ENCODE results near the gene SYNDIG1L.
A peak's percentile ranks its signal among the peaks of the same experiment; 100 is the strongest.
"Not testable (repeated sequence)": the region's sequence is repeated elsewhere in the genome, so short reads cannot be mapped to it uniquely, and the experiment has no call there.

SYNDIG1L gene

DNA sequence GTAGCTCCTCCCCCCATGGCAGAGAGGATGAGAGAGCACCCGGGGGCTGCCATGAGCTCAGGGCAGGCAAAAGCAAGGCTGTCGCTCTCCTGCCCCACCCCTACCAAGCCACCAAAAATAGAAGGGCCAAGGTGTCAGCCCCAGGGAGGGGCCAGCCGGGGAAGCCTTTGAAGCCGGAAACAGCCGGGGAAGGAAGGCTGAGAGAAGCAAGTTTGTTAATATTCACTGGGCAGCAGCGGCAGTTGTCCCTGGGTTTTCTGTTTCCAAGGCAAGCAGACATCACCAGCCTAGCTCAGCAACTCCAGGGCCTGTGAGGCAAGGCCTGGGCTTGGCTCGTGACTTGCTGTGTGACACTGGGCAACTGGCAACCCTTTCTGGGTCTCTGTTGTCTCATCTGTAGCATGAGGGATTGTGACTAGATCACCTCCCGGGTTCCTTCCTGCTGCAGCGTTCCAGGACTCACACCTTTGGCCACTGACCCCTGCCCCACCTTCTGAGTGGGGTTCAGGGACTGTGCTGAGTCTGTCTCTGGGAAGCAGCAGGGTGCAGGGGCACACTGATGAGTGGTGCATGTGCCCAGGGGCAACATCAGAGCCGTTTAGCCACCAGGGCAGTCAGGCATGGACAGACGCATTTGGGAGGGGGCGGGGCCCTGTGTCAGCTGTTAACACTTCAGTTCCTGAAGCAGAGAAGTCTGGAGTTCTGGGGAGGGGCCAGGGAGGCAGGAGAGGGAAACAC, 24.3 kb downstream of the SYNDIG1L start:
- peak; percentile 28 for DNase-seq

DNA sequence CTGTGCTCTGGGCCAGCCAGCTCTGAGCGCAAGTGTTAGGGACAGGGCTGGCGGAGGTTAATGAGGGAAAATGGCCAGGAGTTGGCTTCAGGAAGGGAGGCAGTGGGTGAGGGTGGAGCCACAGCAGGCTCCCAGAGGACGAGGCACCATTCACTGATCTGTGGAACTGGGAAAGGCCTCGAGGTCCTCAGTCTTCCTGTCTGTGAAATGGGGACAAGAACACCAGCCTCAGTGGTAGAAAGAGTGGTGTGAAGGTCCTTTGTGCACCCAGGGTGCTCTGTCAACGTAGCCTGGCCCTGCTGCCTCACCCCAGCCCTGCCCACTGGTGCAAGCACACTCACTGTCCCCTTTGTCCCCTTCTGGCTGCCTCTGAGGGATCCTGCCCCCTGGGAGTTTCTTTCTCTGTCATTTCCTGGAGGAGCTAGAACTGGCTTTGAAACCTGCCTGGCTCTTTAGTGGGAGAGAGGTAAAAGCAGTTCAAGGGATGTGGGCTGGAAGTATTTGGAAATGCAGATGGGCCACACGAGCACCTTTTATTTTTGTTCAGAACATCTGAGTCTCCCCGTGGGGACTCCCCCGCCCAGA, 25.0 kb downstream of the SYNDIG1L start:
- no peak for DNase-seq

DNA sequence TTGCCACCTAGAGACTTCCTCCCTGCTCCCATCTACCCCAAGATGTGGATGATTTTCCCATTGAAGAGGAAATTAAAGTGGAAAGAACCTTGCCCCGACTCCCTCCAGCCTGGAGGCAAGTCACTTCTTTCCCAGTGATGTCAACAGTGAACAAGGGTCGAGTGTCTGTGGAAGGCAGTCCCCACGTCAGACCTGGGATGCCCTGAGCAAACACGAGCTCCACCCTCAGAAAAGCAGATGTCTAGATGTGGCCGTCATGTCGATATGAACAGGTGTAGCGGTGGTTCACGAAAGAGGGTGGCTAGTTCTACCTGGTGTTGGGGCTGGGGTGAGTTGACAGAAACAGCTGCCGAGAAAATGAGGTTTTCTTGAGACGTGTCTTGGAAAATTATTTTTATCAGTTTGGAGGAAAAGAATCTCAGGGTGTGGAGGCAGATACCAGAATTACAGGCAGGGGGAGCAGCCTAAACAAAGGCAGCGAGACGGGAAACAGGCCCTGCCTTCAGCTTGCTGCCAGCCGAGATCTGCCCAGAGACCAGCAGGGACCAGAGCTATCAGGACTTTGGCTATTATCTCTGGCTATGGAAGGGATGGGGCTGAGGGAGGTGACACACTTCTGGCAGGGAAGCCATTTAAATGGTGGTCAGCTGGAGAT, 25.9 kb downstream of the SYNDIG1L start:
- no peak for DNase-seq

DNA sequence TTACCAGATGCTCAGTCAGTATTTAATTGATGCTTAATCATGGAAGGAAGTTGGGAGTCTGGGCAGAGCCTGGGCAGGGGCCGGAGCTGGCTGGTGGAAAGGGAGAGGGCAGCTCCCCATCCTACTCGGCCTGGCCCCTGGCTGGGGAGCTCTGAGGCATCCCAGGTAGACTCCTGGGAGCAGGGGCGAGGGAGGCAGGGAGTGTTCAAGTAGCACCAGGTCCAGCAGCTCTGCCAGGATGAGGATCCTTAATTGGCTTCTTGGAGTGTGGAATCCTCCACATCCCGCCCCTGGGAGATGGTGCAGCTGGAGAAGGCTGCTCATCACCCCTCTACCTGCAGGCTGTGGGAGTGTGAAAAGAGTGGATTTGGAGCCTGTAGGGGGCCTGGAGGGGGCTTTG, 30.9 kb downstream of the SYNDIG1L start:
- DNase-seq: no peak

DNA sequence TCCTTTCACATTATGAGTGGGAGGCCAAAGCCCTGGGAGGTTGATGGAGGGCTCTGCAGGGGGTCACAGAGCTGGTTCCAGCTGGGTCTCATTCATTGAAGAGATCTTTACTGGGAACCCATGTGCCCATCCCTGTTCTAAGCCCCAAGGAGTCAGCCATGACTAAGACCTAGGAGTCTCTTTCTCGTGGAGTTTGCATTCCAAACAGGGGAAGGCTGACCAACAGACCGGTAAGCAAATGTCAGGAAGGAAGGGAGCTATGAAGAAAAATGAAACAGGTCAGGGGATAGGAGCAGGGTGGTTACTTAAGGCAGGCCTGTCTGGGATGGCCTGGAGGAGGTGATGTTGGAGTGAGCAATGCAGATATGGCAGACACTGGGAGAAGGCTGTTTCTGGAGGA, 31.5 kb downstream of the SYNDIG1L start:
- DNase-seq: no peak

DNA sequence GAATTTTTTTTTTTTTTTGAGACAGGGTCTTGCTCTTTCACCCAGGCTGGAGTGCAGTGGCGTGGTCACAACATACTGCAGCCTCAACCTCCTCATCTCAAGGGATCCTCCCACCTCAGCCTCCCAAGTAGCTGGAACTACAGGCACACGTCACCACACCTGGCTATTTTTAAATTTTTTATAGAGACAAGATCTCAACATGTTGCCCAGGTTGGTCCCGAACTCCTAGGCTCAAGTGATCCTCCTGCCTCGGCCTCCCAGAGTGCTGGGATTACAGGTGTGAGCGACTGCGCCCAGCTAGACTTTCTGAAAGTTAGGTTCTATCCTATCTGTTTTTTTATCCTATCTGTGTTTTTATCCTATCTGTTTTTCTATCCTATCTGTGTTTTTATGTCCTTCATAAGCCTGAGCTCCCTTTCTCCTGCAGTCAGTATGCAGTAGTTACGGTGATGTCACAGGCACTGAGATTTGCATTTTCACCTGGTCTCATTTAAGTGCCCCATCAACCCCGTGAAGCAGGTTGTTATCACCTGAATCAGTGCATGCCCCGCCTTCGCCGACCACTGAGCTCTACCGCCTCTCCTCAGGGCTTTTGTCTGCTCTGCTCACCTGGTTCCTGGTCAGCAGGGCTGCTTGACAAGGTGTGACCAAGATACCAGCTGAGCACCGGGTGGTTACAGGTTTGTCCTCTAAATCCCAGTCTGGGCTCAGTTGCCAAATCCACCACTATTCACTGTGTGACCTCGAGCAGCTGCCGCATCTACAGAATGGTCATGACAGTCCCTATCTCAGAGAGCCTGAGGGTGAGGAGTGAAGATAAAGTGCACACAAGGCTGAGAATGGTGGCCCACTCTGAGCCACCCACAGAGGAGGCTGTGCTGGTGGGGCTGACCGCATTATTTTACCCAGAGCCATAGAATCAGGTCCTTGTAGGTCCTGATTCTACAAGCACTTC, 33.1 kb downstream of the SYNDIG1L start:
- peak; percentile 19 for DNase-seq

DNA sequence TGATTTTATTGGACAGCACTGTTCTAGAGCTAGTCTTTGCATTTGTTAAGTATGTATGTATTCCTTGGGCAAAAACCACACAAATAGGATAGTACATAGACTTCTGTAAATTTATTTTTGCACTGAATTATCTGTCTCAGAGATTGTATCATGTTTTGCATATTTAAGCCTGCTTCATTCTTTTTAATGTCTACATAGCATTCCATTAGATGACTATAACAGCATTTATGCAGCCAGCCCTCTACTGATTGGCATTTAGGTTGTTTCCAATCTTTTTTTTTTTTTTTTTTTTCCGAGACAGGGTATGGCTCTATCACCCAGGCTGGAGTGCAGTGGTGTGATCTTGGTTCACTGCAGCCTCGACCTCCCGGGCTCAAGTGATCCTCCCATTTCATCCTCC, 34.5 kb downstream of the SYNDIG1L start:
- DNase-seq: no peak

DNA sequence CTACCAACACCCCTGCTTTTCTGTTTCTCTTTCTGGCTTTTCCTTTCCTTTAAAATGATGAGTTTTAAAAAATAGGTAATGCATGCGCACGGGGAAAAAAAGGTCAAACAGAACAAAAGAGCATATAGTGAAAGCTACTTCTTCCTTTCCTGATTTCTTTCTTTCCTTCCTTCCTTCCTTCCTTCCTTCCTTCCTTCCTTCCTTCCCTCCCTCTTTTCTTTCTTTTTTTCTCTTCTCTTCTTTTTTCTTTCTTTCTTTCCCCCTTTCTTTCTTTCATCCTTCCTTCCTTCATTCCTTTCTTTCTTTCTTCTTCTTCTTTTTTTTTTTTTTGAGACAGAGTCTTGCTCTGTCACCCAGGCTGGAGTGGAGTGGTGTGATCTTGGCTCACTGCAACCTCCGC, 35.5 kb downstream of the SYNDIG1L start:
- not testable (repeated sequence) for DNase-seq

DNA sequence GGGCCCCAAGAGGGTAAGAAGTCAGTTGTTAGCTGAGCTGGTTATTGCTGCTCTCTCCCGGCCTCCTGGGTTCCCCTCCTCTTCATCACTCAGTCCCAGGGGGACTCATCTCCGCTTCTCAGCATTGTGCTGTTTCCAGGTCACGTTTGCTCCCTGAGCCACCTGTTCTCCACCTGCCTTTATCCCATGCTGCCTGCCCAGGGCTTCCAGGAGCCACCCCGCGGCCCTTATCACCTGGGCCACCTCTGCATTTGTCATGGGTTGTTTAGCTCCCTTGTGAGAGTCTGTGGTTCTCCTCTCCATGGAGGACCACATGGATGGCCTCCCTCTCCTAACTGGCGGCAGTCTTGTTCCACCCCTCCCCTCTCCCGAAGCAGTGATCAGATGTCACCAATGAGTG, 36.0 kb downstream of the SYNDIG1L start:
- no peak for DNase-seq

DNA sequence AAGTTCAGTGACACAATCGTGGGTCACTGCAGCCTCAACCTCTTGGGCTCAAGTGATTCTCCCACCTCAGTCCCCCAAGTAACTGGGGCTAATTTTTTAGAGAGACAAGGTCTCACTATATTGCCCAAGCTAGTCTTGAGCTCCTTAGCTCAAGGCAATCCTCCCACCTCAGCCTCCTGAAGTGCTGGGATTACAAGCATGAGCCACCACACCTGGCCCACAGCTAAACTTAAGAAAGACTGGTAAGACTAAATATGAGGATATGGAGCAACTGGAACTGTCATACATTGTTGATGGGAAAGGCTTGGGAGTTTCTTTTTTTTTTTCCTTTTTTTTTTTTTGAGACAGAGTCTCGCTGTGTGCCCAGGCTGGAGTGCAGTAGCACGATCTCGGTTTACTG, 43.8 kb downstream of the SYNDIG1L start:
- DNase-seq: no peak

DNA sequence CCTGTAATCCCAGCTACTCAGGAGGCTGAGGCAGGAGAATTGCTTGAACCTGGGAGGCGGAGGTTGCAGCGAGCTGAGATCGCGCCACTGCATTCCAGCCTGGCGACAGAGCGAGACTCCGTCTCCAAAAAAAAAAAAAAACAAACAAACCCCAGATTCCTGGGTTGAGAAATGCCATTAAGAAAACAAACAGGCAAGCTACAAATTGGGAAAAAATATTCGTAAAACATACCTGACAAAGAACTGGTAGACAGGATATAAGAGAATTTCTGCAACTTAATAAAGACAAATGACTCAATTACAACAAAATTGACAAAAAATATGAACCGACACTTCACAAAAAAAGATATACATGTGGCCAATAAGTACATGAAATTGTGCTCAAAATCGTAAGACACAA, 44.4 kb downstream of the SYNDIG1L start:
- DNase-seq: not testable (repeated sequence)

DNA sequence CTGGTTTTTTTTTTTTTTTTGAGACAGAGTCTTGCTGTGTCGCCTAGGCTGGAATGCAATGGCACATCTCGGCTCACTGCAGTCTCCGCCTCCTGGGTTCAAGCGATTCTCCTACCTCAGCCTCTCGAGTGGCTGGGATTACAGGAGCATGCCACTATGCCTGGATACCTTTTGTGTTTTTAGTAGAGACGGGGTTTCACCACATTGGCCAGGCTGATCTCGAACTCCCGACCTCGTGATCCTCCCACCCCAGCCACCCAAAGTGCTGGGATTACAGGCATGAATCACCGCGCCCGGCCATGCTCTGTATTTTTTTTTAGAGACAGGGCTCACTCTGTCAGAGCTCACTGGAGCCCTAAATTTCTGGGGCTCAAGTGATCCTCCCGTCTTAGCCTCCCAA, 45.2 kb downstream of the SYNDIG1L start:
- no peak for DNase-seq

DNA sequence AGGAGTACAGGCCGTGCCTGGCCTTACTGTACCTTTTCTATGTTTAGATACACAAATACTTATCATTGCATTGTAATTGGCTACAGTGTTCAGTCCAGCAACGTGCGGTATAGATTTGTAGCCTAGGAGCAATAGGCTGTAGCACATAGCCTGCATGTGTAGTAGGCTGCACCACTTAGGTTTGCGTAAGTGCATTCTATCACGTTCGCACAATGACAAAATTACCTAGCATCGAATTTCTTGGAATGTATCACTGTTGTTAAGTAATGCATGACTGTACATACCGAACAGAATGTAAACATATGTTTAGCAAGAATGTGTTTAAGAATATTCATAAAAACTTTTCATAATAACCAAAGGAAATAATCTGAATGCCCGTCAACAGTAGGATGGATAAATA, 45.8 kb downstream of the SYNDIG1L start:
- DNase-seq: no peak

DNA sequence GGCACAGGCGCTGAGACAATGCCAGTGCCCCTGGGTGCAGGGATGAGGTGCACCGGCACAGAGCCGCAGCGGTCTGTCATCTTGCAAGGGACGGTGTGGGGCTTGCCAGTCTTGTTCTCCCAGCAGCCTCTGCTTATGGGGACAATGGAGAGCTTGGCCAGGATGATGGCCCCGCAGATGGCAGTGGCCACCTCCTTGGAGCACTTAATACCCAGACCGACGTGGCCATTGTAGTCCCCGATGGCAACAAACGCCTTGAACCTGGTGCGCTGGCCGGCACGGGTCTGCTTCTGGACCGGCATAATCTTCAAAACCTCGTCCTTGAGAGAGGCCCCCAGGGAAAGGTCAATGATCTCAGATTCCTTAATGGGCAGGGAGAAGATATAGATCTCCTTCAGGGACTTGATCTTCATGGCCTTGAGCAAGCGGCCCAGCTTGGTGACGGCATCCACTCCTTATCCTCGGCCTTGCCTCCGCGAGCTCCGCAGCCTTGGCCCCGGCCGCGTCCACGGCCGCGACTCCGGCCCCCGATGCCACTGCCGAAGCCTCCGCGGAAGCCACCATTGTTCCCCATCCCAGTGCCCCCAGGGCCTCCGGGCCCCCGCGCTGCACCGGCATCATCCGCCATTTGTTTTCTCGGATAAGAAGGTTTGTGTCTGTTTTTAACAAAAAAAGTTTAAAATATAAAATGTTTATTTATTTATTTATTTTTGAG, 47.9 kb downstream of the SYNDIG1L start:
- no peak for DNase-seq

DNA sequence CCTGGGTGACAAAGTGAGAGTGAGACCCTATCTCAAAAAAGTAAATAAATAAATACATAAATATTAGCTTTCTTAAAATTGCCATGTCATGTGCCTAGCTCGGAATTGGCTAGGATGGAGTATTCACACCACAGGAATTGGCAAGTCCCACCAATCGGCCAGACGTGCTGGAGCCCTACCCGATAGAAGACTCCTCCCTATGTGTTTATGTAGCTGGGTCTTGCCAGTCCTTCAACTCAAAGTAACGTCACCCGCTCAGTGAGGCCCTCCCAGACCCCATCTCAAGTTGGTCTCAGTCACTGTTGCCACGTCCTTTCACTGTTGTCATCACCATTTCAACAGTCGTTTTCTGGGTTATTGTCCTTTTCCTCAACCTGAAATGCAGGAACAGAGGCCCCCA, 57.6 kb downstream of the SYNDIG1L start:
- no peak for DNase-seq

DNA sequence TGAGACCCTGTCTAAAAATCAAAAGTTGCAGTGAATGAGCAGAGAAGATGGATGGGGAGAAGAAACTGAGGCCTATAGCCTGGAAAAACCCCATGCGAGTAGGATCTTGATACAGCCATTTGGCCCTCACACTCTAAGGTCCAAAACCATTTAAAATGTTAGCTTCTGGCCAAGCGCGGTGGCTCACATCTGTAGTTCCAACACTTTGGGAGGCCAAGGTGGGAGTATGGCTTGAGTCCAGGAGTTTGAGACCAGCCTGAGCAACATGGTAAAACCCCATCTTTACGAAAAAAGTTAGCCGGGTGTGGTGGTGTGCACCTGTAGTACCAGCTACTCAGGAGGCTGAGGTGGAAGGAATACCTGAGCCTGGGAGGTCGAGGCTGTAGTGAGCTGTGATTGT, 58.0 kb downstream of the SYNDIG1L start:
- no peak for DNase-seq

DNA sequence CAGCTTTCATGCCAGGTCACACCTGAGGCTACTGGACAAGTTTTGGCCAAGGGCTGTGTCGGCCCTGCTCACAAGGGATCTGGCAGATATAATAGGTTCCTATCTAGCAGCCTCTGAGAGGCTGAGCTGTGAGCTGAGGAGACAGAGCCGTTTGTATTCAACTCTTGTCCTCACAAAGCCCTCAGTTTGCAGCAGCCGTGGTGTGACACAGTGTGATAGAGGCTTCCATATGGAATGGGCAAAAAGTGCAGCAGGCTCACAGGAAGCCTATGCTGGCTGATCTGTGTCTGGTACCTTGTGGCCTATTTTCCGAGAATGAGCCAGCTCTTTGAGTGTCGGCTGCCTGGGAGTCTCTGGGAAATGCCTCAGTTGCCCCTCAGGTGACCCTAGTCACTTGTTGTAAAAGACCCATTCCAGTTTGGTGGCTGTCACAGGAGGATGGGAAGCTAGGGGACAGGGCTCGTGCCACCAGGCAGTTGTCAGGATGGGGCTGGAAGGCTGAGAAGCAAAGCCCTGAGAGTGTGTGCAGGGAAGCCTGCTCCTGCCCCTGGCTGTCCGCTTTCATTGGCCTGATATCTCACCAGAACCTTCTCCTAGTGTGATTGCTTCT, 61.6 kb downstream of the SYNDIG1L start:
- no peak for DNase-seq

DNA sequence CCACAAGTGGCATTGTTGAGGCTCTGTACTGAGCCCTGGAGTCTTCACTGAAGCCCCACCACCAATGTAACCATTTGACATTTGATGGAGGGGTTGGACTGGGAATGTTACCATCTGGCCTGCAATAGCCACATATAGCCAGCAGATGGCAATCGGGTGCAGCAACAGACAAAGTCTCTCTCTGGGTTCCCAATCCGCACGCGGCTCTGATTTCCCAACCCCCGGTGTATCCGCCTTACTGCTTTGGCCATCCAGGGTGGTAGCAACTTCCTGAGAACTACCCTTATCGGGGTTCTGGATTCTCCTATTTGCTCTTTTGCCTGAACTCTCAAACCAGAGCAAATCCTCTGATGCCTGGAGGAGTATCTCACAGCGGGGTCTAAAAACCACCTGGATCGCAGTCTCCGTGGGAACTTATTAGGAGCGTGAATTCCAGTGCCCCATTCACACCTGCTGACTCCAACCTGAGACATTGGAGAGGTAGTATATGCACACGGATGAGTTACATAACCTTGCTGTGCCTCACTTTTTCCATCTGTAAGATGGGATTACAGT, 63.6 kb downstream of the SYNDIG1L start:
- peak; percentile 77 for DNase-seq

DNA sequence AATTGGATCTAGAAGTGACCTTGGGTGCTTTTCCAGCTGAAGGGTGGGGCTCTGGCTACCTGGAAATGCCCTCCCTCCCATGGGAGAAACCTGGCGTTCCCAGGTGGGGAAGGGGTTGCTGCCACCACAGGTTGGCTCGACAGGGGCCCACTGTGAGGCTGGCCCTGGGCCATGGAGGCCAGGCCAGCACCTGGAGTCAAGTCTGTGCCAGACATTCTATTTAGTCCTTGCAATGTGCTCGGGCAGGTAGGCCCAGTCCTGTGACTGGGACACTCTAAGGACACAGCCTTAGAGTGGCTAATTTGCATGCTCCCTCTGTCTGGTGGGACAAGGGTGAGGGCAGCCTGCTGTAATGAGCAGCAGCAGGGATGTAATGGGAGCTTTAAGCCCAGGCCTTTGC, 65.8 kb downstream of the SYNDIG1L start:
- DNase-seq: no peak

DNA sequence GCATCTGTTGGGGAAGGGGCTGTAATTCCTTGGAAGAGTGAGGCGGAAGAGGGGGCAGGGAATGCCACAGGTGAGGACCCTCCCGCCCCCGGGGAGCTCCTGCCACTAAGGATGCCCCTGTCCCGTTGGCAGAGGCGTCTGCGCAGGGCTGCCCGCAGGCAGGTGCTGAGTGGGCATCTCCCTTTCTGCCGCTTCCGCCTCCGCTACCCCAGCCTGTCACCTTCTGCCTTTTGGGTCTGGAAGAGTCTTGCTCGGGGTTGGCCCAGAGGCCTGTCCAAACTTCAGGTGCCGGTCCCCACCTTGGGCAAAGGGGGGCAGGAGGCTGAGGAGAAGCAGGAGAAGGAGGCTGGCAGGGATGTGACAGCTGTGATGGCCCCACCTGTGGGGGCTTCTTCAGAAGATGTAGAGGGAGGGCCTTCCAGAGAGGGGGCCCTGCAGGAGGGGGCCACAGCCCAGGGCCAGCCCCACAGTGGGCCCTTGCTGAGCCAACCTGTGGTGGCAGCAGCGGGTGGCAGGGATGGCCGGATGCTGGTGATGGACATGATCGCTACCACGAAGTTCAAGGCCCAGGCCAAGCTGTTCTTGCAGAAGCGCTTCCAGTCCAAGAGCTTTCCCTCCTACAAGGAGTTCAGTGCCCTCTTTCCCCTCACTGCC, 67.7 kb downstream of the SYNDIG1L start:
- no peak for DNase-seq

DNA sequence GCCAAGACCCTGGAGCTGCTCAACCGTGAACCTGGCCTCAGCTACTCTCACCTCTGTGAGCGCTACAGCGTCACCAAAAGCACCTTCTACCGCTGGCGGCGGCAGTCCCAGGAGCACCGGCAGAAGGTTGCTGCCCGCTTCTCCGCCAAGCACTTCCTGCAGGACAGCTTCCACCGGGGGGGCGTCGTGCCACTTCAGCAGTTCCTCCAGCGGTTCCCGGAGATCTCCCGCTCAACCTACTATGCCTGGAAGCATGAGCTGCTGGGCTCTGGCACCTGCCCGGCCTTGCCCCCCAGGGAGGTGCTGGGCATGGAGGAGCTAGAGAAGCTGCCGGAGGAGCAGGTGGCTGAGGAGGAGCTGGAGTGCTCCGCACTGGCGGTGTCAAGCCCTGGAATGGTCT, 68.4 kb downstream of the SYNDIG1L start:
- no peak for DNase-seq

Measured in DMS79 treated with DMSO at 0.1 percent for 48 hours (cell line).